Testis (tissue), 2 donors: ENCODE results near the gene CCDC51.

Experiments used
- POLR2A ChIP-seq: fragments of 450-650 bp; IDR thresholded peaks from one replicate; pipeline ENCODE4 v1.6.1; 2017; ENCODE audit warnings: antibody characterized with exemption, mild to moderate bottlenecking, moderate library complexity
- TF ChIP-seq, protein P1 (sequence below), 3 experiments: fragments of 450-650 bp in 2 of 3; fragments of 200-600 bp in 1 of 3; sonication (generic) in 1 of 3; IDR thresholded peaks; one replicate each; pipeline ENCODE4 v1.5.1; 2016 to 2019; ENCODE audit warnings: antibody characterized with exemption in 3 of 3, mild to moderate bottlenecking in 2 of 3, moderate library complexity in 1 of 3

DNA sequence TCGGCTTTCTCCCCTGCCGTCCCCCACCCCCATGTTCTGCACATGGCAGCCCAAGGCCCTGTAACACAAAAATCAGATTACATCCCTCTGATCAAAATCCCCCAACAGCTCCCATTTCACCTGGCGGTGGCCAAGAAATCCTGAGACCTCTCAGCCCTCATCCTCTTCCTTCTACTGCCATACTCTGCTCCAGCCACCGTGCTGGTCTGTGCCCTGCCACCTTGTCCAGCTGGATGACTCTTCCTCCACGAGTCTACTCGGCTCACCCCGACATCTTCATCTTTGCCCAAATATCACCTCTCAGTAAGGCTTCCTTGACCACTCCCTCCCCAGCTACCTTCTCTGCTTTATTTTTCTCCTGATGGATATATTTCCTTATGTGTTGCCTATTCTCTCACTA, 3.1 kb downstream of the CCDC51 start:
- TF ChIP-seq, protein P1, sequence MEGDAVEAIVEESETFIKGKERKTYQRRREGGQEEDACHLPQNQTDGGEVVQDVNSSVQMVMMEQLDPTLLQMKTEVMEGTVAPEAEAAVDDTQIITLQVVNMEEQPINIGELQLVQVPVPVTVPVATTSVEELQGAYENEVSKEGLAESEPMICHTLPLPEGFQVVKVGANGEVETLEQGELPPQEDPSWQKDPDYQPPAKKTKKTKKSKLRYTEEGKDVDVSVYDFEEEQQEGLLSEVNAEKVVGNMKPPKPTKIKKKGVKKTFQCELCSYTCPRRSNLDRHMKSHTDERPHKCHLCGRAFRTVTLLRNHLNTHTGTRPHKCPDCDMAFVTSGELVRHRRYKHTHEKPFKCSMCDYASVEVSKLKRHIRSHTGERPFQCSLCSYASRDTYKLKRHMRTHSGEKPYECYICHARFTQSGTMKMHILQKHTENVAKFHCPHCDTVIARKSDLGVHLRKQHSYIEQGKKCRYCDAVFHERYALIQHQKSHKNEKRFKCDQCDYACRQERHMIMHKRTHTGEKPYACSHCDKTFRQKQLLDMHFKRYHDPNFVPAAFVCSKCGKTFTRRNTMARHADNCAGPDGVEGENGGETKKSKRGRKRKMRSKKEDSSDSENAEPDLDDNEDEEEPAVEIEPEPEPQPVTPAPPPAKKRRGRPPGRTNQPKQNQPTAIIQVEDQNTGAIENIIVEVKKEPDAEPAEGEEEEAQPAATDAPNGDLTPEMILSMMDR (IDR thresholded peaks at IDR 0.05), result no peak
- no peak for TF ChIP-seq POLR2A
